Smooth muscle cell (in vitro differentiated cells): ENCODE measurements around the gene PRAMEF33. TPM values are rescaled to one million over a fixed set of nuclear protein-coding genes. Genes with fewer than 3 reads are reported as not detected.
"Not testable (repeated sequence)": the region's sequence is repeated elsewhere in the genome, so short reads cannot be mapped to it uniquely, and the experiment has no call there.

Source experiments
- DNase-seq: peaks from one replicate; lab custom pipeline; 2025; ENCODE audit not compliant: unreplicated experiment; lab: John Stamatoyannopoulos, UW
- H2AFZ ChIP-seq: fragments of 200-600 bp; sonication (generic); 2 replicates; pipeline ENCODE4 v1.6.0; 2016; ENCODE audit warnings: antibody characterized with exemption, low read depth, mild to moderate bottlenecking
- H3F3A ChIP-seq: fragments of 200-600 bp; sonication (generic); 2 replicates; pipeline ENCODE4 v1.6.0; 2017; ENCODE audit warnings: antibody characterized with exemption, low read depth
- H3K27ac ChIP-seq: fragments of 200-600 bp; sonication (generic); 2 replicates; pipeline ENCODE4 v1.5.1; 2016; ENCODE audit warnings: low read depth, mild to moderate bottlenecking
- H3K27me3 ChIP-seq: fragments of 200-600 bp; sonication (generic); 2 replicates; pipeline ENCODE4 v1.6.1; 2016; ENCODE audit warnings: low read depth, mild to moderate bottlenecking
- H3K36me3 ChIP-seq: fragments of 200-600 bp; sonication (generic); 2 replicates; pipeline ENCODE4 v1.5.1; 2016; ENCODE audit warnings: low read depth
- H3K4me1 ChIP-seq: fragments of 200-600 bp; sonication (generic); 2 replicates; pipeline ENCODE4 v1.5.1; 2016; ENCODE audit warnings: low read depth
- H3K4me2 ChIP-seq: fragments of 200-600 bp; sonication (generic); 2 replicates; pipeline ENCODE4 v1.6.0; 2016; ENCODE audit warnings: mild to moderate bottlenecking
- H3K4me3 ChIP-seq: fragments of 200-600 bp; sonication (generic); 2 replicates; pipeline ENCODE4 v1.5.1; 2016; ENCODE audit warnings: mild to moderate bottlenecking
- H3K79me2 ChIP-seq: fragments of 200-600 bp; sonication (generic); 2 replicates; pipeline ENCODE4 v1.6.0; 2016; ENCODE audit warnings: low read depth, mild to moderate bottlenecking
- H3K9ac ChIP-seq: fragments of 200-600 bp; sonication (generic); 2 replicates; pipeline ENCODE4 v1.6.0; 2016; ENCODE audit warnings: low read depth
- H3K9me3 ChIP-seq: fragments of 200-600 bp; sonication (generic); replicated peaks from 2 replicates; pipeline ENCODE4 v1.5.1; 2016; ENCODE audit warnings: low read depth
- H4K20me1 ChIP-seq: fragments of 200-600 bp; sonication (generic); 2 replicates; pipeline ENCODE4 v1.6.0; 2016; ENCODE audit warnings: low read depth
- WGBS: methylation state at CpG from one replicate; pipeline ENCODE4 v1.1.7; 2016; ENCODE audit warnings: low lambda C conversion rate; 5-methylcytosine and 5-hydroxymethylcytosine counted together
- polyA plus RNA-seq: library from polyadenylated mRNA; unstranded; fragments of >200 nt; fragmentation: Nextera tagmentation; extraction: Ambion mirVana; gene quantifications from 2 replicates; pipeline ENCODE4 v1.2.1, GENCODE V29; 2016
- total RNA-seq: library from RNA; depleted of rRNA; stranded (reverse); fragments of >200 nt; gene quantifications from 2 replicates; pipeline ENCODE4 v1.2.3, GENCODE V29; 2014

Gene PRAMEF33
- total and polyA plus RNA-seq, 2 experiments from 2014 or later: not detected

DNA sequence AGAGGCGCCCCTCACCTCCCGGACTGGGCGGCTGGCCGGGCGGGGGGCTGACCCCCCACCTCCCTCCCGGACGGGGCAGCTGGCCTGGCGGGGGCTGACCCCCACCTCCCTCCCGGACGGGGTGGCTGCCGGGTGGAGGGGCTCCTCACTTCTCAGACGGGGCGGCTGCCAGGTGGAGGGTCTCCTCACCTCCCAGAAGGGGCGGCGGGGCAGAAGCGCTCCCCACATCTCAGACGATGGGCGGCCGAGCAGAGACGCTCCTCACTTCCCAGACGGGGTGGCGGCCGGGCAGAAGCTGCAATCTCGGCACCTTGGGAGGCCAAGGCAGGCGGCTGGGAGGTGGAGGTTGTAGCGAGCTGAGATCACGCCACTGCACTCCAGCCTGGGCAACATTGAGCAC is 4.6 kb upstream of the PRAMEF33 start:
- H3K27ac ChIP-seq, H3F3A ChIP-seq, H3K9ac ChIP-seq, H3K4me1 ChIP-seq, H3K4me2 ChIP-seq, H3K9me3 ChIP-seq, H3K36me3 ChIP-seq, H3K79me2 ChIP-seq, H4K20me1 ChIP-seq, H2AFZ ChIP-seq, DNase-seq, H3K27me3 ChIP-seq, H3K4me3 ChIP-seq: not testable (repeated sequence)
- WGBS: 92% methylated on average over 14 of the region's 27 CpGs

DNA sequence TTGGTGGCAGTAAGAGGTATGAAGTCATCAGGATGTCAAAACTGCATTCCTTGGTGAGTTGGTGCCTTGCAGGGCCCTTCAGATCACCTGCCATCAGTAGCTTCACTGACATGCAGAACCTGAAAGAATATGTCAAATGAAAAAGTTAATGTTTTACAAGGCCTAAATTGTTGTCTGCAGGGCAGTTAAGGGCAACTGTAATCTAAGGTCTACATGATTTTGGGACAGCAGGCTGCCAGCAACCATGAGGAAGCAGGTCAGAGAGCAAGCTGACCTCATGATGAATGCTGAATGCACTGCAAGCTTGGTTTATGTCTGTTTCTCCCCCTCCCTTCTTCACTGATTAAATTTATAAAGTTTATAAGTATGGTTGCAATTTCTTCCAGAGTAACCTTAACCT is 1.1 kb upstream of the PRAMEF33 start:
- H3F3A ChIP-seq, H3K9me3 ChIP-seq, H3K4me1 ChIP-seq, H3K27ac ChIP-seq, H2AFZ ChIP-seq, H3K9ac ChIP-seq, H4K20me1 ChIP-seq, DNase-seq, H3K4me3 ChIP-seq, H3K36me3 ChIP-seq, H3K27me3 ChIP-seq, H3K4me2 ChIP-seq, H3K79me2 ChIP-seq: not testable (repeated sequence)

DNA sequence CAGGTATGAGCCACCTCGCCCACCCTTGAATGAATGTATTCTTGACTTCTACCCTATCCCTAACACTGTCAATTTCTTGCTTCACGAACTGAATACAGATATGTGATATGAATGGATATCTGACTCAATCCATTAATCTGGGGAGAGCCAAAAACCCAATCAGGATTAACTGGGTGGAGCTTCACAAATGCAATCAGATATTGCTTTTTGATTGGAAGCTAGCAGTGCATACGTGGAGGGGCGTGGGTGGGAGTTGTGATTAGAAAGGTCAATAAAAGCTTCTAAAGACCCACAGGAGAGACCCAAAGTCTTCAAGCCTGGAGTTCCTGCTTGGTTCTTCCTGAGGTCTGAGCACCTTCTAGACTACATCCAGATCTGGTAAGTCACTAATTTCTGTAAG is 11.9 kb downstream of the PRAMEF33 start, which contains the start of gene PRAMEF15:
PRAMEF15 (plus strand) TSS at position 301 of the 400 bp plus-strand sequence. CDS start 2,827 bp downstream, outside the sequence.
- H3K9ac ChIP-seq: not testable (repeated sequence)
- WGBS: 61% methylated on average over 4 of the region's 4 CpGs

GRCh38 chr1:13342496-13342895 is 39.2 kb downstream of the PRAMEF33 start:
- not testable (repeated sequence) for H4K20me1 ChIP-seq, H2AFZ ChIP-seq, H3F3A ChIP-seq, H3K9me3 ChIP-seq, H3K4me1 ChIP-seq, H3K27me3 ChIP-seq, H3K4me3 ChIP-seq, H3K27ac ChIP-seq, H3K9ac ChIP-seq, H3K4me2 ChIP-seq, H3K79me2 ChIP-seq, H3K36me3 ChIP-seq, DNase-seq
- WGBS: 72% methylated on average over 8 of the region's 8 CpGs

More for the DNA sequence above, 11.9 kb downstream of the PRAMEF33 start, which contains the start of gene PRAMEF15:
- not testable (repeated sequence) for H3K4me3 ChIP-seq, DNase-seq, H3K4me2 ChIP-seq, H3K27me3 ChIP-seq, H3K79me2 ChIP-seq, H3K27ac ChIP-seq, H3F3A ChIP-seq, H3K4me1 ChIP-seq, H4K20me1 ChIP-seq, H2AFZ ChIP-seq, H3K36me3 ChIP-seq, H3K9me3 ChIP-seq

DNA sequence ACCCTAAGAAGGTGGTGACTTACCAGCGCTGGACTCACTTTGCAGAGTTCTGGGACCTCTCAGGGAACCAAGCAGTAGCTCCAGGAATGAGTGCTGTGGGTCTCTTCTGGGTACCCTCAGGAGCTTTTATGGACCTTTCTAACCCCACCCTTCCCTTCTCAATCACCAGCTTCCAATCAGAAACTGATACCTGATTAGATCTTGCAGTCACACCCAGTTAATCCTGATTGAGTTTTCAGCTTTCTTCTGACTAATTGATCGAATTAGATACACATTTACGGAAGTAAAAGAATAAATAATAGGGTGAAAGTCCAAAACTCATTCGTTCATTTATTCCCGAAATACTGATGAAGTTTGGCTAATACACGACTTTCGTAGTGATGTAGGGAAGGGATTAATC is 43.7 kb downstream of the PRAMEF33 start, which contains the start of gene PRAMEF14:
PRAMEF14 (minus strand) TSS at position 101 of the 400 bp plus-strand sequence. CDS start 1,820 bp downstream, outside the sequence.
- H2AFZ ChIP-seq, H3K9me3 ChIP-seq, H3K9ac ChIP-seq, H3K4me2 ChIP-seq, H3K4me1 ChIP-seq, H3K27me3 ChIP-seq, H3K79me2 ChIP-seq, H3K27ac ChIP-seq, H4K20me1 ChIP-seq, H3K36me3 ChIP-seq, H3F3A ChIP-seq, H3K4me3 ChIP-seq, DNase-seq: not testable (repeated sequence)
- 51% methylated on average over 7 of the region's 7 CpGs for WGBS

DNA sequence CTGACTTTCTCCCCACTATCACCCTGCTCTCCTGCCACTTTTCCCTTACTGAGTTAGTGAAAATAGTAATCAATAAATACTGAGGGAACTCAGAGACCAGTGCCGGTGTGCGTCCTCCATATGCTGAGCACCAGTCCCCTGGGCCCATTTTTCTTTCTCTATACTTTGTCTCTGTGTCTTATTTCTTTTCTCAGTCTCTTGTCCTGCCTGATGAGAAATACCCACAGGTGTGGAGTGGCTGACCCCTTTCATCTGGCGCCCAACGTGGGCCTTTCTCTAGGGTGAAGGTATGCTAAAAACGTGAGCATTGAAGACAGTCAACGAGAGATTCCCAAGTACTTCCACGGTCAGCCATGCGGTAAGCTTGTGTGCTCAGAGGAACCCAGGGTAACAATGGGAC is 50.1 kb downstream of the PRAMEF33 start:
- not testable (repeated sequence) for H3K9me3 ChIP-seq, DNase-seq, H3K36me3 ChIP-seq, H2AFZ ChIP-seq, H3K27ac ChIP-seq, H3K9ac ChIP-seq, H3K4me1 ChIP-seq, H3K79me2 ChIP-seq, H3K4me3 ChIP-seq, H4K20me1 ChIP-seq, H3F3A ChIP-seq, H3K27me3 ChIP-seq, H3K4me2 ChIP-seq
- WGBS: 83% methylated on average over 8 of the region's 8 CpGs

GRCh38 chr1:13354475-13354874 is 51.1 kb downstream of the PRAMEF33 start:
- WGBS: 36% methylated on average over 3 of the region's 9 CpGs
- H3K4me1 ChIP-seq, H2AFZ ChIP-seq, H3K9ac ChIP-seq, H3K4me3 ChIP-seq, DNase-seq, H3K9me3 ChIP-seq, H3K27ac ChIP-seq, H3K79me2 ChIP-seq, H3K36me3 ChIP-seq, H4K20me1 ChIP-seq, H3K27me3 ChIP-seq, H3K4me2 ChIP-seq, H3F3A ChIP-seq: not testable (repeated sequence)
